Measurements from ENCODE around the gene SIRT6.

DNA sequence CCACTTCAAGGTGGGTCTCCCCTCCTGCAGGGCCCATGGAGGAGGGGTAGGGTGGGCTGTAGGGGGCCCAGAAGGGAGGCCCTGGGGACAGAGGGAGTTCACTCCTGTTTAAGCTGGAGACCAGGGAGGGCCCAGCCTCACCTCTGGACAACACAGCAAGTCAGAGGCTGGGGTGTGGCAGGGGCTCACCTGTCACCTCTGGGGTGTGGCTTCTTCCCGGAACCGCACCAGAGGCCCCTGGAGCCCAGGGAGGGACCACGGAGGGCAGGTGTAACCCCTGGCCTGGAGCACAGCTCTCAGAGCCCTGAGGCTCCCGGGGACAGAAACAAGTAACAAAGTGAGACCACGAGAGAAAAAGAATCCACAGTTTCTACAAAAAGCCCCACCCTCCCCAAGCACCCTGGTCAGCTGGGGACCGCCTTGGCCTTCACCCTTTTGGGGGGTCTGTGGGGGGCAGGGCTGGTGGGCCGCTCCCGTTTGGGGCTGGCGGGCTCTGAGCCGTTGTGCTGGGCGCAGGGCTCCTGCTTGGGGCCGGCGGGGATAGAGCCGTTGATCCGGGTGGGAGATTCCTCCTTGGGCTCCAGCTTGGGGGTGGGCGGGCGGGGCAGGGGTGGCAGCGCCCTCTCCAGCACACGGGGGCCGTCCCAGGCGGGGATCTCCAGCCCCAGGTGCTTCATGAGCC lies 8.0 kb downstream of the SIRT6 start:
- TF ChIP-seq CTBP1 (IDR thresholded peaks at IDR 0.05; ENCODE audit: borderline replicate concordance): no peak
- TF ChIP-seq FOXK2 (IDR thresholded peaks at IDR 0.05): no peak
- no peak for TF ChIP-seq BHLHE40 (IDR thresholded peaks at IDR 0.05; ENCODE audit: borderline replicate concordance)
- TF ChIP-seq ELF4 (IDR thresholded peaks at IDR 0.05): no peak
- no peak for TF ChIP-seq SUZ12 (IDR thresholded peaks at IDR 0.05)
- no peak for TF ChIP-seq SP1 (IDR thresholded peaks at IDR 0.05)
- no peak for TF ChIP-seq FOXA1 (IDR thresholded peaks at IDR 0.05)

Measured in HEK293T (cell line).